GM23338 (cell line): ENCODE data around the gene WDR76.

Experiments
- CREB1 ChIP-seq: fragments of 250-450 bp; sonication (Bioruptor Pico); IDR thresholded peaks from 2 replicates; pipeline ENCODE4 v1.5.0; 2020; ENCODE audit warnings: low read depth, mild to moderate bottlenecking, moderate library complexity
- CTCF ChIP-seq, 2 experiments: fragments of 200-600 bp in 1 of 2; sonication (generic) in 1 of 2; conservative IDR thresholded peaks; 2 replicates each; pipeline versions ENCODE4 v1.5.1 to v1.6.1; 2016 to 2017; ENCODE audit warnings: antibody characterized with exemption in 2 of 2, low read depth in 2 of 2, mild to moderate bottlenecking in 2 of 2, moderate library complexity in 1 of 2
- EZH2 ChIP-seq: fragments of 200-600 bp; sonication (generic); IDR thresholded peaks from one replicate; pipeline ENCODE4 v1.8.0; 2017; ENCODE audit warnings: antibody characterized with exemption, mild to moderate bottlenecking, low read depth; ENCODE audit not compliant: unreplicated experiment
- EZH2phosphoT487 ChIP-seq: fragments of 200-600 bp; sonication (generic); IDR thresholded peaks from one replicate; pipeline ENCODE4 v1.8.1; 2018; ENCODE audit warnings: antibody characterized with exemption; ENCODE audit not compliant: unreplicated experiment
- JUNB ChIP-seq: IDR thresholded peaks from one replicate; pipeline ENCODE4 v1.6.1; 2016; ENCODE audit warnings: antibody characterized with exemption; ENCODE audit not compliant: unreplicated experiment
- NANOG ChIP-seq: IDR thresholded peaks from 2 replicates; pipeline ENCODE4 v1.6.1; 2016; ENCODE audit warnings: antibody characterized with exemption, borderline replicate concordance
- POLR2AphosphoS5 ChIP-seq: IDR thresholded peaks from 2 replicates; pipeline ENCODE4 v1.6.1; 2016; ENCODE audit warnings: antibody characterized with exemption, low read depth
- REST ChIP-seq: IDR thresholded peaks from one replicate; pipeline ENCODE4 v1.6.1; 2018; ENCODE audit warnings: antibody characterized with exemption; ENCODE audit not compliant: unreplicated experiment
- ZNF331 ChIP-seq: fragments of 250-450 bp; sonication (Bioruptor Pico); IDR thresholded peaks from 2 replicates; pipeline ENCODE4 v1.5.0; 2020; ENCODE audit warnings: low read depth, mild to moderate bottlenecking, moderate library complexity
- ZNF462 ChIP-seq: fragments of 250-450 bp; sonication (Bioruptor Pico); IDR thresholded peaks from 2 replicates; pipeline ENCODE4 v1.5.0; 2020; ENCODE audit warnings: mild to moderate bottlenecking, moderate library complexity

DNA sequence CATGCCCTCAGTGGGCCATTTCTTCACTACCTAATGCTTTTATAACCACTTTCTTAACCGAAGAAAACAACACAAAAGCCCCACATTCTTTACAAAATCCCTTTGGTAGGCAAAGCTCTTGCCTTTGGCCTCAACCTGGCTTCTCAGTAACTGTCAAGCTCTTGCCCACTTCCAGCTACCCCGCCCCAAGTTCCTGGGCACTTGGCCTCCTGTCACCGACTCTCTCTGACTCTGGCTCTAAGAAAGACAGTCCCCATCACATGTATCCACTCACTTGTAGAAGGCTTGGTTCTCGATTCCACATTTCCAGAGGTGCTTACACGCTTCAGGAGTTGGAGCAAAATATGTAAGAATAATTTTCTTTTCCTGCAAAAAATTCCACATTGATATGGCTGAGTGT is 61.1 kb downstream of the WDR76 start:
- TF ChIP-seq EZH2 (no peak), CTCF (conservative IDR thresholded peaks at IDR 0.05; ENCODE audit: low read depth in 2 of 2) (no peak), REST (no peak), EZH2phosphoT487 (no peak), ZNF462 (no peak), ZNF331 (CRISPR knock-in tag) (no peak), POLR2AphosphoS5 (no peak), NANOG (no peak), JUNB (no peak), CREB1 (CRISPR knock-in tag) (no peak)
